ENCODE data around the gene ABTB1. TPM values are rescaled to one million over a fixed set of nuclear protein-coding genes. Genes with fewer than 3 reads are reported as not detected.

ABTB1 gene
- polyA plus RNA-seq, 2 donors, result 15.4 to 19.0 TPM

GRCh38 chr3:127634653-127635052, 38.1 kb upstream of the ABTB1 start:
- no peaks in the 10 kb centered on the region for H3K27me3 ChIP-seq (ENCODE audit: control insufficient read depth in 1 of 2, insufficient read depth in 2 of 2, low read length in 2 of 2)
- H3K4me3 ChIP-seq (ENCODE audit: low read depth in 1 of 2, low read length in 2 of 2), result no peak overlapping the region
- H3K36me3 ChIP-seq (ENCODE audit: control insufficient read depth in 2 of 2, insufficient read depth in 2 of 2, low read length in 1 of 2), result no peaks in the 10 kb centered on the region
- H3K9me3 ChIP-seq (ENCODE audit: control insufficient read depth in 2 of 2, insufficient read depth in 1 of 2, low read depth in 1 of 2, low read length in 1 of 2), result no peaks in the 10 kb centered on the region
- peaks cover 3 to 10% of the 10 kb centered on the region in 2 donors for H3K4me1 ChIP-seq (ENCODE audit: control insufficient read depth in 2 of 2, insufficient read depth in 2 of 2, low read length in 1 of 2)
- 93 to 97% methylated on average over 12 of the region's 12 CpGs for WGBS, 2 donors
- H3K27ac ChIP-seq (ENCODE audit: low read depth in 2 of 2, low read length in 1 of 2), result no peak overlapping the region

- Histone ChIP-seq H3K27me3 (ENCODE audit: control insufficient read depth in 1 of 2, insufficient read depth in 2 of 2, low read length in 2 of 2) (no peaks in the 10 kb centered on the region), H3K4me1 (ENCODE audit: control insufficient read depth in 2 of 2, insufficient read depth in 2 of 2, low read length in 1 of 2) (no peaks in the 10 kb centered on the region), H3K4me3 (ENCODE audit: low read depth in 1 of 2, low read length in 2 of 2) (no peak overlapping the region), H3K27ac (ENCODE audit: low read depth in 2 of 2, low read length in 1 of 2) (no peak overlapping the region), H3K9me3 (ENCODE audit: control insufficient read depth in 2 of 2, insufficient read depth in 1 of 2, low read depth in 1 of 2, low read length in 1 of 2) (no peaks in the 10 kb centered on the region), H3K36me3 (ENCODE audit: control insufficient read depth in 2 of 2, insufficient read depth in 2 of 2, low read length in 1 of 2) (no peaks in the 10 kb centered on the region)
- 79 to 82% methylated on average over 3 of the region's 3 CpGs for WGBS, 2 donors
These were observed 35.2 kb upstream of the ABTB1 start for GRCh38 chr3:127637546-127637945.

GRCh38 chr3:127637971-127638370, 34.8 kb upstream of the ABTB1 start:
- H3K27me3 ChIP-seq (ENCODE audit: control insufficient read depth in 1 of 2, insufficient read depth in 2 of 2, low read length in 2 of 2), result no peaks in the 10 kb centered on the region
- no peaks in the 10 kb centered on the region for H3K9me3 ChIP-seq (ENCODE audit: control insufficient read depth in 2 of 2, insufficient read depth in 1 of 2, low read depth in 1 of 2, low read length in 1 of 2)
- H3K27ac ChIP-seq (ENCODE audit: low read depth in 2 of 2, low read length in 1 of 2), result no peak overlapping the region
- H3K4me1 ChIP-seq (ENCODE audit: control insufficient read depth in 2 of 2, insufficient read depth in 2 of 2, low read length in 1 of 2), result no peaks in the 10 kb centered on the region
- no peak overlapping the region for H3K4me3 ChIP-seq (ENCODE audit: low read depth in 1 of 2, low read length in 2 of 2)
- H3K36me3 ChIP-seq (ENCODE audit: control insufficient read depth in 2 of 2, insufficient read depth in 2 of 2, low read length in 1 of 2), result no peaks in the 10 kb centered on the region

GRCh38 chr3:127639173-127640041, 33.3 kb upstream of the ABTB1 start:
- Histone ChIP-seq H3K36me3 (ENCODE audit: control insufficient read depth in 2 of 2, insufficient read depth in 2 of 2, low read length in 1 of 2) (no peaks in the 10 kb centered on the region), H3K27ac (ENCODE audit: low read depth in 2 of 2, low read length in 1 of 2) (no peak overlapping the region), H3K4me3 (ENCODE audit: low read depth in 1 of 2, low read length in 2 of 2) (no peak overlapping the region), H3K9me3 (ENCODE audit: control insufficient read depth in 2 of 2, insufficient read depth in 1 of 2, low read depth in 1 of 2, low read length in 1 of 2) (no peaks in the 10 kb centered on the region), H3K27me3 (ENCODE audit: control insufficient read depth in 1 of 2, insufficient read depth in 2 of 2, low read length in 2 of 2) (no peaks in the 10 kb centered on the region), H3K4me1 (ENCODE audit: control insufficient read depth in 2 of 2, insufficient read depth in 2 of 2, low read length in 1 of 2) (no peaks in the 10 kb centered on the region)
- 76 to 80% methylated on average over 5 of the region's 5 CpGs for WGBS, 2 donors

GRCh38 chr3:127640042-127640355, 32.8 kb upstream of the ABTB1 start:
- Histone ChIP-seq H3K27ac (ENCODE audit: low read depth in 2 of 2, low read length in 1 of 2) (no peak overlapping the region), H3K27me3 (ENCODE audit: control insufficient read depth in 1 of 2, insufficient read depth in 2 of 2, low read length in 2 of 2) (no peaks in the 10 kb centered on the region), H3K4me1 (ENCODE audit: control insufficient read depth in 2 of 2, insufficient read depth in 2 of 2, low read length in 1 of 2) (no peaks in the 10 kb centered on the region), H3K36me3 (ENCODE audit: control insufficient read depth in 2 of 2, insufficient read depth in 2 of 2, low read length in 1 of 2) (no peaks in the 10 kb centered on the region), H3K9me3 (ENCODE audit: control insufficient read depth in 2 of 2, insufficient read depth in 1 of 2, low read depth in 1 of 2, low read length in 1 of 2) (no peaks in the 10 kb centered on the region), H3K4me3 (ENCODE audit: low read depth in 1 of 2, low read length in 2 of 2) (no peak overlapping the region)
- WGBS, 2 donors, result 96 to 97% methylated on average over 3 of the region's 3 CpGs

GRCh38 chr3:127644641-127645370, 27.9 kb upstream of the ABTB1 start:
- H3K9me3 ChIP-seq (ENCODE audit: control insufficient read depth in 2 of 2, insufficient read depth in 1 of 2, low read depth in 1 of 2, low read length in 1 of 2), result no peaks in the 10 kb centered on the region
- no peak overlapping the region for H3K27ac ChIP-seq (ENCODE audit: low read depth in 2 of 2, low read length in 1 of 2)
- 86 to 88% methylated on average over 5 of the region's 5 CpGs for WGBS, 2 donors
- H3K36me3 ChIP-seq (ENCODE audit: control insufficient read depth in 2 of 2, insufficient read depth in 2 of 2, low read length in 1 of 2), result no peaks in the 10 kb centered on the region
- no peaks in the 10 kb centered on the region for H3K4me1 ChIP-seq (ENCODE audit: control insufficient read depth in 2 of 2, insufficient read depth in 2 of 2, low read length in 1 of 2)
- H3K27me3 ChIP-seq (ENCODE audit: control insufficient read depth in 1 of 2, insufficient read depth in 2 of 2, low read length in 2 of 2), result no peaks in the 10 kb centered on the region
- H3K4me3 ChIP-seq (ENCODE audit: low read depth in 1 of 2, low read length in 2 of 2), result no peak overlapping the region

GRCh38 chr3:127645371-127646015, 27.3 kb upstream of the ABTB1 start:
- H3K9me3 ChIP-seq (ENCODE audit: control insufficient read depth in 2 of 2, insufficient read depth in 1 of 2, low read depth in 1 of 2, low read length in 1 of 2), result no peaks in the 10 kb centered on the region
- H3K27me3 ChIP-seq (ENCODE audit: control insufficient read depth in 1 of 2, insufficient read depth in 2 of 2, low read length in 2 of 2), result no peaks in the 10 kb centered on the region
- H3K36me3 ChIP-seq (ENCODE audit: control insufficient read depth in 2 of 2, insufficient read depth in 2 of 2, low read length in 1 of 2), result no peaks in the 10 kb centered on the region
- H3K4me3 ChIP-seq (ENCODE audit: low read depth in 1 of 2, low read length in 2 of 2), result no peak overlapping the region
- no peak overlapping the region for H3K27ac ChIP-seq (ENCODE audit: low read depth in 2 of 2, low read length in 1 of 2)
- 91% methylated on average over 8 of the region's 8 CpGs for WGBS, 2 donors
- H3K4me1 ChIP-seq (ENCODE audit: control insufficient read depth in 2 of 2, insufficient read depth in 2 of 2, low read length in 1 of 2), result no peaks in the 10 kb centered on the region

- no peaks in the 10 kb centered on the region for H3K9me3 ChIP-seq (ENCODE audit: control insufficient read depth in 2 of 2, insufficient read depth in 1 of 2, low read depth in 1 of 2, low read length in 1 of 2)
- WGBS, 2 donors, result 85 to 91% methylated on average over 10 of the region's 10 CpGs
- no peaks in the 10 kb centered on the region for H3K36me3 ChIP-seq (ENCODE audit: control insufficient read depth in 2 of 2, insufficient read depth in 2 of 2, low read length in 1 of 2)
- no peak overlapping the region for H3K27ac ChIP-seq (ENCODE audit: low read depth in 2 of 2, low read length in 1 of 2)
- H3K4me3 ChIP-seq (ENCODE audit: low read depth in 1 of 2, low read length in 2 of 2), result no peak overlapping the region
- H3K4me1 ChIP-seq (ENCODE audit: control insufficient read depth in 2 of 2, insufficient read depth in 2 of 2, low read length in 1 of 2), result no peaks in the 10 kb centered on the region
- no peaks in the 10 kb centered on the region for H3K27me3 ChIP-seq (ENCODE audit: control insufficient read depth in 1 of 2, insufficient read depth in 2 of 2, low read length in 2 of 2)
These were observed 26.2 kb upstream of the ABTB1 start for GRCh38 chr3:127646501-127647046.

- Histone ChIP-seq H3K4me1 (ENCODE audit: control insufficient read depth in 2 of 2, insufficient read depth in 2 of 2, low read length in 1 of 2) (peaks cover 0 to 2% of the 10 kb centered on the region in 2 donors), H3K9me3 (ENCODE audit: control insufficient read depth in 2 of 2, insufficient read depth in 1 of 2, low read depth in 1 of 2, low read length in 1 of 2) (no peaks in the 10 kb centered on the region), H3K27me3 (ENCODE audit: control insufficient read depth in 1 of 2, insufficient read depth in 2 of 2, low read length in 2 of 2) (no peaks in the 10 kb centered on the region), H3K27ac (ENCODE audit: low read depth in 2 of 2, low read length in 1 of 2) (no peak overlapping the region), H3K36me3 (ENCODE audit: control insufficient read depth in 2 of 2, insufficient read depth in 2 of 2, low read length in 1 of 2) (no peaks in the 10 kb centered on the region), H3K4me3 (ENCODE audit: low read depth in 1 of 2, low read length in 2 of 2) (no peak overlapping the region)
- WGBS, 2 donors, result 58 to 60% methylated on average over 13 of the region's 13 CpGs
These were observed 25.4 kb upstream of the ABTB1 start for GRCh38 chr3:127647166-127647844.
